ENCODE data around the gene RALB. TPM values are rescaled to one million over a fixed set of nuclear protein-coding genes. Genes with fewer than 3 reads are reported as not detected.

Gene RALB
- total RNA-seq, 2 experiments from 2014 or later, result 3.1 to 3.6 TPM

DNA sequence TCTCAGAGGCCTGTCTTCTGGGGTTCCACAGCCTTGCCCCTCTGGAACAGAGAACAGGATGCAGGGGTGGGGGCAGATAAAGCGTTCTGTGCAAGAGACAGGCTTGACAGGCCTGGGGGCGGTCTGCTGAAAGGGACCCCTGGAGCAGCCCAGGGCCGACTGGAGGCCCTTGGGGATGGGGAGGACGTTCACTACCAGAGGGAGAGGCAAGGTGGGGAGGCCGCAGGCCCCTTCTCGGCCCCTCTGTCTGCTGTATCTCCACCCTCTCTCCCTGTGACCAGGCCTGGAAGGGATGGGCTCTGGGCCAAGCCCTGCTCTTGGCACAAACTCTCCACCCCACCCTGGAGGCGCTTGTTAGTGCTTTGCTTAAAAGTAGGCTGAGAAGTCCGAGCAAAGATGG lies 66.0 kb downstream of the RALB start:
- Mint-ChIP-seq H3K9me3 (no peaks in the 10 kb centered on the region), H3K27me3 (no peaks in the 10 kb centered on the region), H3K4me1 (ENCODE audit: low read depth) (peaks cover 18% of the 10 kb centered on the region), H3K27ac (no peak overlapping the region), H3K36me3 (ENCODE audit: low read depth) (no peaks in the 10 kb centered on the region), H3K4me3 (no peak overlapping the region)
- Histone ChIP-seq H3K4me3 (ENCODE audit: low read length) (no peak overlapping the region), H3K4me1 (ENCODE audit: insufficient read depth, low read length) (peaks cover 19% of the 10 kb centered on the region), H3K27me3 (ENCODE audit: control insufficient read depth in 1 of 2, insufficient read depth in 2 of 2, low read length in 2 of 2) (no peaks in the 10 kb centered on the region), H3K36me3 (ENCODE audit: insufficient read depth, low read length) (no peaks in the 10 kb centered on the region), H3K9me3 (ENCODE audit: control insufficient read depth in 1 of 2, insufficient read depth in 1 of 2, low read length in 2 of 2) (no peaks in the 10 kb centered on the region), H3K27ac (ENCODE audit: low read depth in 1 of 2, low read length in 2 of 2) (no peak overlapping the region)
- ATAC-seq (ENCODE audit: poor library complexity), result no peak
- CTCF ChIA-PET, result no interaction called here
- no peak for DNase-seq
- intact Hi-C loops (cut with DNase I, micrococcal nuclease), result loop anchor here (10.0 kb wide), 2 partner anchors 564 to 674 kb away; partner anchors contain the start of gene PTPN4 (in 2 of the 2)
- POLR2A ChIA-PET, result no interaction called here
- TF ChIP-seq, protein P1, sequence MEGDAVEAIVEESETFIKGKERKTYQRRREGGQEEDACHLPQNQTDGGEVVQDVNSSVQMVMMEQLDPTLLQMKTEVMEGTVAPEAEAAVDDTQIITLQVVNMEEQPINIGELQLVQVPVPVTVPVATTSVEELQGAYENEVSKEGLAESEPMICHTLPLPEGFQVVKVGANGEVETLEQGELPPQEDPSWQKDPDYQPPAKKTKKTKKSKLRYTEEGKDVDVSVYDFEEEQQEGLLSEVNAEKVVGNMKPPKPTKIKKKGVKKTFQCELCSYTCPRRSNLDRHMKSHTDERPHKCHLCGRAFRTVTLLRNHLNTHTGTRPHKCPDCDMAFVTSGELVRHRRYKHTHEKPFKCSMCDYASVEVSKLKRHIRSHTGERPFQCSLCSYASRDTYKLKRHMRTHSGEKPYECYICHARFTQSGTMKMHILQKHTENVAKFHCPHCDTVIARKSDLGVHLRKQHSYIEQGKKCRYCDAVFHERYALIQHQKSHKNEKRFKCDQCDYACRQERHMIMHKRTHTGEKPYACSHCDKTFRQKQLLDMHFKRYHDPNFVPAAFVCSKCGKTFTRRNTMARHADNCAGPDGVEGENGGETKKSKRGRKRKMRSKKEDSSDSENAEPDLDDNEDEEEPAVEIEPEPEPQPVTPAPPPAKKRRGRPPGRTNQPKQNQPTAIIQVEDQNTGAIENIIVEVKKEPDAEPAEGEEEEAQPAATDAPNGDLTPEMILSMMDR (IDR thresholded peaks at IDR 0.05), result no peak

DNA sequence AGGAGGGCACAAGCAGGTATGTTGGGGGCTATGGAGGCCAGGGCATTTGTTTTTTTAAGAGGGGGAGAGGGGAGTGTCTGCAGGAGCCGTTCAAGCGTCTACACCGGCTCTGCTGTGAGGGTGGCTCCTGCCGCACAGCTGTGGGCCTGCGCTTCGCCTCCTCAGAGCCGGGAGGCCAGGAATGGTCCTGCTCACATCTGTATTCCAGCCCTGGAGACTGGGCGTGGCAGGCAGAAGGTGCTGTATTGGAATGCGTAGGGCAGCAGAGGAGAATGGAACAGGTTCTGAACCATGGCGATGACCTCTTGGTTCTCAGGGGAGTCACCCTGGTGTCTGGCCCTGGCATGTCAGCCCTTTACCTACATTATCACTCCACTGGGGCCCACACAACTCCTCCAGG lies 66.5 kb downstream of the RALB start:
- Mint-ChIP-seq H3K9me3 (no peaks in the 10 kb centered on the region), H3K36me3 (ENCODE audit: low read depth) (no peaks in the 10 kb centered on the region), H3K4me1 (ENCODE audit: low read depth) (peaks cover 15% of the 10 kb centered on the region), H3K27me3 (no peaks in the 10 kb centered on the region), H3K4me3 (no peak overlapping the region), H3K27ac (no peak overlapping the region)
- ATAC-seq (ENCODE audit: poor library complexity) (no peak), DNase-seq (no peak)
- Histone ChIP-seq H3K36me3 (ENCODE audit: insufficient read depth, low read length) (no peaks in the 10 kb centered on the region), H3K27me3 (ENCODE audit: control insufficient read depth in 1 of 2, insufficient read depth in 2 of 2, low read length in 2 of 2) (no peaks in the 10 kb centered on the region), H3K4me1 (ENCODE audit: insufficient read depth, low read length) (peaks cover 14% of the 10 kb centered on the region), H3K9me3 (ENCODE audit: control insufficient read depth in 1 of 2, insufficient read depth in 1 of 2, low read length in 2 of 2) (no peaks in the 10 kb centered on the region), H3K27ac (ENCODE audit: low read depth in 1 of 2, low read length in 2 of 2) (no peak overlapping the region), H3K4me3 (ENCODE audit: low read length) (no peak overlapping the region)
- TF ChIP-seq, protein P1 (IDR thresholded peaks at IDR 0.05), result no peak
- POLR2A ChIA-PET, result no interaction called here
- CTCF ChIA-PET, result no interaction called here
- intact Hi-C loops (cut with DNase I, micrococcal nuclease), result loop anchor here (10.0 kb wide), 2 partner anchors 564 to 674 kb away; partner anchors contain the start of gene PTPN4 (in 2 of the 2)

DNA sequence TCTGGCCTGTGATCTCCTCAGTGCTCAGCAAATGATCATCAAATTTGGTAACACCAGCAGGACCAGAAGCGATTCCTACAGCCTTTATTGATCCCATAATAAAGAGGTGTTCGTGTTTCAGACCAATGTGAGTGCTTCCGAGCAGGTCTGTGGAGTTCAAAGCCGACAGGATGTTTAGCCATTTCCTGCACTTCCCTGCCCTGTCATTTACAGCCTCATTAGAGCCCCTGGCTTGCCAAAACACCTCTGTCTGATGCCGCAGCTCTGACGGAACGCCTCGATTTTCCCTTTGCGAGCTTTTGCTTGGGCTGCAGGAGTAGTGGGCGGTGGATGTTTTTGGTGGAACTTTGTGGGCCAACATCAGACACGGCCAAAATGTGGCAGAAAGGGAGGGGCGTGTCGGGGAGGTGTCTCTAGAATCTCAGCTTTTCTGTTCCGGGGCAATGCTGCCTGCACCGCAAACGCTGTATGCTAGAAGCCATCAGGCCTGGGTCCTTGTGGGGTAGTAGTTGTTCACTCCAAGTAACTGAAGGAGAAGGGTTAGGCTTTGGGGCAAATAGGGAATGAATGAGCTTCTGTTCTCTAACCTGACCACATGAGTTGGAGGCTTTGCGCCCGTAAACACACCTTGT lies 67.2 kb downstream of the RALB start:
- Histone ChIP-seq H3K9me3 (ENCODE audit: control insufficient read depth in 1 of 2, insufficient read depth in 1 of 2, low read length in 2 of 2) (no peaks in the 10 kb centered on the region), H3K27me3 (ENCODE audit: control insufficient read depth in 1 of 2, insufficient read depth in 2 of 2, low read length in 2 of 2) (no peaks in the 10 kb centered on the region), H3K27ac (ENCODE audit: low read depth in 1 of 2, low read length in 2 of 2) (no peak overlapping the region), H3K4me3 (ENCODE audit: low read length) (no peak overlapping the region), H3K36me3 (ENCODE audit: insufficient read depth, low read length) (no peaks in the 10 kb centered on the region), H3K4me1 (ENCODE audit: insufficient read depth, low read length) (peaks cover 8% of the 10 kb centered on the region)
- Mint-ChIP-seq H3K9me3 (no peaks in the 10 kb centered on the region), H3K27me3 (no peaks in the 10 kb centered on the region), H3K4me1 (ENCODE audit: low read depth) (peaks cover 8% of the 10 kb centered on the region), H3K36me3 (ENCODE audit: low read depth) (no peaks in the 10 kb centered on the region), H3K27ac (no peak overlapping the region), H3K4me3 (no peak overlapping the region)
- ATAC-seq (ENCODE audit: poor library complexity) (no peak), DNase-seq (no peak)
- CTCF ChIA-PET, result no interaction called here
- TF ChIP-seq, protein P1 (IDR thresholded peaks at IDR 0.05), result no peak
- POLR2A ChIA-PET, result no interaction called here
- intact Hi-C loops (cut with DNase I, micrococcal nuclease), result loop anchor here (10.0 kb wide), 2 partner anchors 565 to 675 kb away; partner anchors contain the start of gene PTPN4 (in 2 of the 2)

Measured in CD4-positive, alpha-beta T cell (primary cell).